ENCODE results near the gene MCRS1.

Gene MCRS1

DNA sequence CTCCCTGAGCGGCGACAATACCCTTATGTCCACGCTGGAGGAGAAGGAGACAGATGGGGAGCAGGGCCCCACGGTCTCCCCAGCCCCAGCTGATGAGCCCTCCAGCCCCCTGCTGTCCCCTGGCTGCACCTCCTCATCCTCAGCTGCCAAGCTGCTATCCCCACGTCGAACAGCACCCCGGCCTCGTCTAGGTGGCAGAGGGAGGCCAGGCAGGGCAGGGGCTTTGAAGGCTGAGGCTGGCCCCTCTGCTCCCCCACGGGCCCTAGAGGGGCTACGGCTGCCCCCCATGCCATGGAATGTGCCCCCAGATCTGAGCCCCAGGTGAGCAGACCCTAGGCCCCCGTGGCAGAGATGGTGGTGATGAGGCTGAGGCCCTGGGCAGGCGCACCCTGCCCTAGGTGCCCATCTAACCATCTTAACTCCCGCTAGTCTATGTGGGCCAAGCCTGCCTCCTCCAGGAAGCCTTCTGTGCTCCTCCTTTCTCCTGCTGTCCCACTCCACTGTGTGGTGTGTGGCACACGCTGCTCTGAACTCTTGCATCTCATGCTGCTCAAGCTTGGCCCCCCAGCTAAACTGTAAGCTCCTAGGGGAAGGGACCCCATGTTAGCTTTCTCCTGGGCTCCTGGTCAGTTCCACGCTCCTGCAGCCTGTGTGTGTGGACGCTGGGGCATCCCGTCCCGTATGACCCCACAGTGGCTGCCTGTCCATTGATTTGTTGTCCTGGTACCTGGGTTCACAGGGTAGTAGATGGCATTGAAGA is 12.1 kb downstream of the MCRS1 start:
- DNase-seq = no peak

GRCh38 chr12:49554266-49554665 is 13.7 kb downstream of the MCRS1 start:
- no peak for DNase-seq

GRCh38 chr12:49553512-49554088 is 14.3 kb downstream of the MCRS1 start:
- DNase-seq = peak; percentile 39 to 54

DNA sequence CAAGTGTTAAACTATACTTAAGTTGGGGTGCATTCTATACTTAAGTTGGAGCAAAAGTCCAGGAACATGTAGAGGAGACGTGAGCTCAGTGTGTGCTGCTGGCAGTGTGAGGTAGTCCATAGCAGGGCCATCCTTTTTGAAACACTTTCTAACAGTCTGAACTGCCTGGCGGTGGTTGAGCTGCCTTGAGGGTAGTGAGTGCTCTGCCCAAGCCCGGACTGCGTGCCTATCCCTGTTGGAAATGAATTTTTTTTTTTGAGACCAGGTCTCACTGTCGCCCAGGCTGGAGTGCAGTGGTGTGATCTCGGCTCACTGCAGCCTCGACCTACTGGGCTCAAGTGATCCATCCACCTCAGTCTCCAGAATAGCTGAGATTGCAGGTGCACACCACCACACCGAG is 15.0 kb downstream of the MCRS1 start:
- no peak for DNase-seq

DNA sequence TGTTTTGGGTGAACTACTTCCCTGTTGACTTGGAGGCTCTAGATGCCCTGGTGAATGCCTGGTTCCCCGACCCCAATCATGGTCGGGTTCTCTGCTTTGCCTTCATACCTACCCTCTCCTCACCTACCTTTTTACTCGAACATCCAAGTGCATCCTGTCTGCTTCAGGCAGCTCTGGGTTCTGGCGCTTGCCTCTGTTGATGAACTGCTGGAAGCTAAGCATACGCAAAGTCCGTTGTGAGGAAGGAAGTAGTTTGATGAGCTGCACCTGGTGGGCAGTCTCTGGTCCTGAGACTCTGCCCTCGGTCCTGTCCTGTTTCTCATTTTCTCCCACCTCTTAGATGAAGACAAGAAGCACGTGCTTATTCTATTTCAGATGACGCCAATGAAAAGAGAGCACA is 15.5 kb downstream of the MCRS1 start:
- no peak for DNase-seq

GRCh38 chr12:49552014-49552413 is 15.9 kb downstream of the MCRS1 start:
- no peak for DNase-seq

- no peak for DNase-seq
Measured at GRCh38 chr12:49550693-49551252, 17.2 kb downstream of the MCRS1 start.

DNA sequence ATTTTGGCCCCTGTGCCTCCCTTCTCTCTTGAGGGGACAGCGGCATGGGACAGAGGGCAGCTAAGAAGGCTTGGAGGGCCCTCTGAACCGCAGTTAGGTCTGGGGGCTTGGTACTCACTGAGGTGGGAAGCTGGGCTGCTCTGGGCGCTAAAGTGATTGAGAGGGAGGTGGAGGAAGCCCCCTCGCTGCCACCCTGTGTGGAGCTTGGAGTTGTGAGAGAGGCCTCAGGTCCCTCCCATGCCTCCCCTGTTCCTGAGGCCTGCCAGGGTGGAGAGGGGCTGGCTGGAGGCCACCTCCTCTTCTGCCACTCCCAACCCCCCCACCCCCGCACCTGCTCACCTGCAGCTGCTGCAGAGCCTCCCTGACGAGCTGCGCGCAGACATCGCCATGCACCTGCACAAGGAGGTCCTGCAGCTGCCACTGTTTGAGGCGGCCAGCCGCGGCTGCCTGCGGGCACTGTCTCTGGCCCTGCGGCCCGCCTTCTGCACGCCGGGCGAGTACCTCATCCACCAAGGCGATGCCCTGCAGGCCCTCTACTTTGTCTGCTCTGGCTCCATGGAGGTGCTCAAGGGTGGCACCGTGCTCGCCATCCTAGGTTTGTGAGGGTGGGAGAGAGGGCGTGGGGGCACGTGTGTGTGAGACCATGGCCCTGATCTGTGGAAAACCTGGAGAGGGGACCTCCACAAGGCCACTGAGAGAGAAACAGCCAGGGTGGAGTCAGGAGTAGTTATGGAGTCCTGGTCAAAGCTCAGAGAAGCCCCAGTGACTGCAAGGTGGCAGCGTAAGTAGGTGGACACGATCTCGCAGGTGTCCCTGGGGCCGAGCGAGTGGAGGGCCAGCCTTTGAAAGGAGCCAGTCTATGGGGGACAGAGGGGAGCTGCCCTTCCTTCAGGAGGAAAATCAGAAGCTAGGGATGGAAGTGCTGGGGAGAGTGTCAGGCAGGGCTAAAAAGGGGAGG is 17.9 kb downstream of the MCRS1 start:
- DNase-seq = no peak

DNA sequence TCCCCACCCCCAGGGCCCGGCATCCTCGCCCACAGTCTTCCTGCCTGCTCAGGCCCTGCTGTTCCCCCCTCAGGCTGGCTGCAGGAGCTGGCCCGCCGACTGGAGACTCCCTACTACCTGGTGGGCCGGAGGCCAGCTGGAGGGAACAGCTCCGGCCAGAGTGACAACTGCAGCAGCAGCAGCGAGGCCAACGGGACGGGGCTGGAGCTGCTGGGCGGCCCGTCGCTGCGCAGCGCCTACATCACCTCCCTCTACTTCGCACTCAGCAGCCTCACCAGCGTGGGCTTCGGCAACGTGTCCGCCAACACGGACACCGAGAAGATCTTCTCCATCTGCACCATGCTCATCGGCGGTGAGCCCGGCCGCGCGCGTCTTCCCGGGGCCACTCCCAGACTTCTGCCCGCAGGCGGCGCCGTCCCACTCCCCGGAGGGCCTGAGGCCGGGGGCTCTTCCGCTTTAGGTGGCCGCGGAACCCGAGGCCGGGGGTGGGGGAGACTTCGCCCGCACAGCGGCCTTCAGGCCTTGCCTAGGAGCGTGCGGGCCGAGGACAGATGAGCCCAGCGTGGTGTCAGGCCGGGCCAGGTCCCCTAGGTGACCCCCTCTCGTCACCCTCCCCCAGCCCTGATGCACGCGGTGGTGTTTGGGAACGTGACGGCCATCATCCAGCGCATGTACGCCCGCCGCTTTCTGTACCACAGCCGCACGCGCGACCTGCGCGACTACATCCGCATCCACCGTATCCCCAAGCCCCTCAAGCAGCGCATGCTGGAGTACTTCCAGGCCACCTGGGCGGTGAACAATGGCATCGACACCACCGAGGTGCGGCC is 18.9 kb downstream of the MCRS1 start:
- no peak for DNase-seq

DNA sequence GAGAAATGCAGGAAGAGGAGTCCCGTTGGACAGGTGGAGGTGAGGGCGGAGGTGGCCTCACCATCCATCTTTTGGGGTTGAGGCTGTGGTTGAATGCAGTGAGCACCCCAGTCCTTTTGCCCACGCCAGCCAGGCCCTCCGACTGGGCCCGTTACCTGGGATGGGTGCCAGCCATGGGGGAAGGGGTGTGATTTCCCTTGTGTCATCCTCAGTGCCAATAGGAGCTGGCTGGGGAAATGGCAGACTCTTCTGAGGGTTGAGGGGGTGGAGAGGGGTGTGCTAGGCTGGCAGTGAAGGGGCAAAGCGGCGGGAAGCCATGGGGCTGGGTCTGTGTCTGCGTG is 19.5 kb downstream of the MCRS1 start:
- DNase-seq = no peak

GRCh38 chr12:49547090-49547690 is 20.8 kb downstream of the MCRS1 start:
- no peak for DNase-seq

- no peak for DNase-seq
Measured at GRCh38 chr12:49546481-49546880, 21.5 kb downstream of the MCRS1 start.

- DNase-seq = no peak
Measured at GRCh38 chr12:49545815-49546214, 22.1 kb downstream of the MCRS1 start.

- DNase-seq = no peak
Measured at GRCh38 chr12:49543914-49544815, 23.8 kb downstream of the MCRS1 start.

DNA sequence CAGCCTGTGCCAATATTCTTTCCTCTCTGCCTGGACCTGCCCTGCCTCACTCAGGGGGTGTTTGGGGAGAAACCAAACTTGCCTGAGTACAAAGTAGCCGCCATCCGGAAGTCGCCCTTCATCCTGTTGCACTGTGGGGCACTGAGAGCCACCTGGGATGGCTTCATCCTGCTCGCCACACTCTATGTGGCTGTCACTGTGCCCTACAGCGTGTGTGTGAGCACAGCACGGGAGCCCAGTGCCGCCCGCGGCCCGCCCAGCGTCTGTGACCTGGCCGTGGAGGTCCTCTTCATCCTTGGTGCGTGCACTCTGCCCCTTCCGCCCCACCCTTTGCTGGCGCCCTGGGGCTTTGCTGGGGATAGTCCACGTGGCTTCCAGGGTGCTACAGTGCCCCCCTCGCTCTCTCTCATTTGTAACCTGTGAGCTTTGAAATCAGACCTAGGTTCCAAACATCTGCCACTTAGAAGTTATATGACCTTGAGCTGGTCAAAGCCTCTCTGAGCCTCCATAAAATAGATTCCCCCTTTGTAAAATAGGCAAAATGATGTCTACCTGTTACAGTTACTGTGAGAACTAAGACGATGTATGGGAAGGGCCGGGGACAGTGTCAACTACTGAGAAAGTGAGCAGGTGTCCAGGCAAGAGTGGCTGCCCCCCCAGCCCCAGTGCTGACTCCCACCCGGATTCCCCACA is 24.6 kb downstream of the MCRS1 start:
- no peak for DNase-seq

- DNase-seq = no peak
Measured at GRCh38 chr12:49542592-49543160, 25.3 kb downstream of the MCRS1 start.

- DNase-seq = no peak
Measured at GRCh38 chr12:49541911-49542505, 25.9 kb downstream of the MCRS1 start.

DNA sequence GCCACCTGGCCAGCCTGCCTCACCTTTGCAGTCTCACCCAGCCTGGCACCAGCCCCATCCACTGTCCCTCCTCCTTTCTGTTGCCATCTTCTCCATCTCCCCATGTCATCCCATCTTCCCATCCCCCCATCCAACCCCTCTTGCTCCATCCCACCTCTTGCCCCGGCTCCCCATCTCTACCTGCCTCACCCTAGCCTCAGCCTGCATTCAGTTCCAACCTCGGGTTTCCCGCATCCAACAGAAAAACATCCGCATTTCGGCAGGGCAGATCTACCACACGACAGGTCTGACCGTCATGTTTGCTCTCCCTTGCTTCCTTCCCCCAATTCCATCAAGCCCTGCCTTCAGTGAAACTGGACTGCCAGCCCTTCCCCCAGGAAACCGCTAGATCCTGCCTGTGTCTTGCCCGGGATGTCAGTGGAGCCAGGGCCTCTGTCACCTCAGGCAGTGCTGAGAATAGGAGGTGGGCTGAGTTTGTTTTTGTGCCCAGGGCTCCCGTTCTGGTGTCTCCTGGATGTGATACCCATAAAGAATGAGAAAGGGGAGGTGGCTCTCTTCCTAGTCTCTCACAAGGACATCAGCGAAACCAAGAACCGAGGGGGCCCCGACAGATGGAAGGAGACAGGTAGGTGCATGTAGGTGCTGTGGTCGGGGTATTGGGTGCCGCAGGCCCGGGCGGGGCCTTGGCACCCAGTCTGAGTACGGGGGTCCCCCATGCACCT is 26.6 kb downstream of the MCRS1 start:
- DNase-seq = no peak
